HL-60/S4 treated with retinoic acid at 250 ng/mL for 4 days and 3 days (cell line): ENCODE measurements around the gene ATP9A.
"Not testable (repeated sequence)": the region's sequence is repeated elsewhere in the genome, so short reads cannot be mapped to it uniquely, and the experiment has no call there.

Experiments
- in situ Hi-C: fragments of 300-500 bp; cut with MboI; formaldehyde crosslinking; loops from 2 replicates; pipeline ENCODE4 v1.7.0; 2022; ENCODE audit warnings: low sequenced_read_pairs

The ATP9A gene

DNA sequence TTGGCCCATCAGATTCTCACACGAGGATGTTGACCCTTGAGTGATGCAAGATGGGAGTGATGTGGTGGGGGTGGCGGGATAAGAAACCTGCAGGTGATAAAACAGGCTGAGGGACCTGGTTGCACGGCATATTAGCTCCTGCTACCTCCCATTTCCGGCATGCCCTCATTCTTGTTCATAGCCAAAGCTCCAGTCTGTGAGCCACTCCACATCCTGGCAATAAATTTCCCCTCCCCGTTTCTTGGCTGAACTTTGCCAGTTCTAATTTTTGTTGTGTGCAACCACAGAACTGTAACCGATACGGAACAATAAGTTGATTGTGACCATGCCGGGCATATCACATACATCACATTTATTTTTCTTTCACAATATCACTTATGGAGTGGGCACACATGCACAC, 184.1 kb downstream of the ATP9A start:
- in situ Hi-C loops, result no loop called here

DNA sequence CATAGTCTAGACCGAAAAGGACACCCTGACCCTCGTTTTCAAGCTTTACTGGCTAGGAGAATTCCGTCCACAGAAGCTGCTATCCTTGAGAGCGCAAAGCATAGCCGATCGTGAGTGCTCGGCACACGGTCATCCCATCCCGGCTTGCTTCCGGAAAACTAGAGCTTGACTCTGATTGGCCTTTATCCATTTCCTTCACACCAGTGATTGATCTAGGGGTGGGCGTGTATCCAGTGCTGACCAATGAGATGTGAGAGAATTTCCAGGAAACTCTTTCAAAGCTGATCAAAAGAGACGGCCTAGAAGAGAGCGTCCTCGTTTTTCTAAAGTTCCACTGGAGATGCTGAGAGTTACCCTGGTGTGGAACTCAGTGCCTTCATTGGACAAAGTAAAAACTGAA, 184.7 kb downstream of the ATP9A start:
- in situ Hi-C loops, result no loop called here

DNA sequence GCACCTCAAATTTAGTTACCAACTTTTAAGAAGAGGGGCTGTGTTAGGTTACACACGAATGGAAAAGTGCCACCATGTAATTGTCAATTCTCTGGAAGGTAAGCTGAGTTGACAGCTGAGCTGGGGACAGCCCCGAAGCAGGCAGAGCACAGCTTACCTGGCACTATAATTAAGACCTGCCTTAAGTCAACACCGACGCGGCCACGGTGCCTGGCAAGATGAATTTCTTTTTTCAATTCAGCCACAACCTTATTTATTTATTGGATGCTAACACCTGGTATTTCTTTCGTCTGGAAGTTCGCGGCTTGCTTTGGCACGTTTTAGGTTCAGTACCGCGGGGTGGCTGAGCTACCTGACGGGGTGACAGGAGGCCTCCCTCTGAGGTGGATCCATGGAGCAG, 185.1 kb downstream of the ATP9A start:
- in situ Hi-C loops, result no loop called here

DNA sequence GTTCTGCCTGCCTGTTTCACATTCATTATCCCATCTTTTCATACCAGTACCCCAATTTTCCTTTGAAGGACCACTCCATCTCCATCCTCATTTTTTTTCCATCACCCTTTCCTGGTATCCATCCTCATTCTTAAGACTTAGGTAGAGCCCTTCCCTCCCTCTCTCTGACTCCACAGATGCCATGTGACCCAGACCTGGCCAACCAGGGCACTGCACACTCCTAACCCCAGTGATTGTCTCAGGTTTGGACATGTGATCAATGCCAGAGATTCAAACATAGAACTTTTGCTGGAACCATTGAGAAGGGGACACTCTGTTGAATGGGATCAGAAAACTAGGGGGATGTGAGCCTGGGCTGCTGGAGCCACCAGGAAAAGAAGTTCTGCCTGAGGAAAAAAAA, 186.6 kb downstream of the ATP9A start:
- in situ Hi-C loops, result no loop called here

DNA sequence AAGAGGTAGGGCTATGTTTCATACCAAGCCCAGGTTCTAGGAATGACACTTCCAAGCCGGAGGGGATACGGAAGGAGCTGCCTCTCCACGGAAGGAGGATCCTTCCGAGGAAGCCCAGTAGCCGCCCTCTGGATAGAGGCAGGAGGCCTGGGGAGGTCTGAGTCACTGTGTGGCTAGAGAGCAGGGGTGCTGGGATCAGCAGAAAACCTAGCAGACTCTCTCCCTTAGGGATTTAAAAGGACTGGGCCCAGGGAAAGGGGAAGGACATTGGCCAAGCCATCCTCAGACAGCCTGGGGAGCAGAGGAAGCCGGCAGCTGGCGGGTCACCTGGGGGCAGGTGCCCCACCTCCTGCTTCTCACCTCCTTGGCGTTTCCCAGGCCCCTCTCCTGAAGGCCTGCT, 189.1 kb downstream of the ATP9A start:
- in situ Hi-C loops, result no loop called here

DNA sequence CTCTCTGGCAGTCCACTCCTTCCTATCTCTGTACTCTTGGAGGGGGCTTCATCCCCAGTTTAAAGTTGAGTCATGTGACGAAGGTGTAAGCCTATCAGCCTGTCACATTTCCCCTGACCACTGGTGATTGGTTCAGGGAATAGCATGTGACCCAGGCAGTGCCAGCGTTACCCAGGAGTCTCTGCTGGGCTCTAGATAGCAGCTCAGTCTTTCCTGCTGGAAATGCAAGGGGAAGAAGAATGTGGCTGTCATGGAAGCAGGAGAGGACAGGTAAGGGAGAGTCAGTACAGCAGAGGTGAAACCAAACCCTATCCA, 190.1 kb downstream of the ATP9A start:
- in situ Hi-C loops, result no loop called here

DNA sequence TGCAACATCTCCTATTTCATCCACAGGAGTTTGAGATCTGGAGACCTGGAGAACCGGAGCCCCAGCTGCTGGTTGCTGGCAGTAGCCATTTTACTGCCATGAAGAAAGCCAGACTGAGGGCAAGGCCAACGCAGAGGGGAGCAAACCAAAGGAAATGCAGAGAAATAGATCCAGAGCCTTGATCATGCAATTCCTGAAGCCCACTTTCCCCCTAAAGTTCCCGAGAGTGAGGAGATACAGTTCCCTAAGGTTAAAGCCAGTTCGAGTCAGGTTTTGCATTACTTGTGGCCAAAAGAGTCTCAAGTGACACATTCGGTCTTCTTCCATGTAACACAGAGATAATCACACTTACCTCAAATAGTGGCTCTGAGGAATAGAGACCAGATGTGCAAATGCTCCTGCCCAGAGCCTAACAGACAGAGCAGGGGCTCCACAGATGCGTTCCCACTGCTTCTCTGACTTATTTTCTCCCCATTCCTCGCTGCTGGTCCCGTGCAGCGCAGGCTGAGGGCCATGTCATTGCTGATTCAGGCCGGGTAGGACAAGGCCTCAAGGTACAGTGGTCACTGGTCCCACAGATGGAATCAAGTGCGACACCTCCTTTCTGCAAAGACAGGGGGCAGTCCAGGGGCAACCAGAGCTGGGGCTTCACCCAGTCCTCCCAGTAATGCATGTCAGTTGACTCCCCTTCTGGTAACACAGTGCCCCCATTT, 190.6 kb downstream of the ATP9A start:
- in situ Hi-C loops, result no loop called here

DNA sequence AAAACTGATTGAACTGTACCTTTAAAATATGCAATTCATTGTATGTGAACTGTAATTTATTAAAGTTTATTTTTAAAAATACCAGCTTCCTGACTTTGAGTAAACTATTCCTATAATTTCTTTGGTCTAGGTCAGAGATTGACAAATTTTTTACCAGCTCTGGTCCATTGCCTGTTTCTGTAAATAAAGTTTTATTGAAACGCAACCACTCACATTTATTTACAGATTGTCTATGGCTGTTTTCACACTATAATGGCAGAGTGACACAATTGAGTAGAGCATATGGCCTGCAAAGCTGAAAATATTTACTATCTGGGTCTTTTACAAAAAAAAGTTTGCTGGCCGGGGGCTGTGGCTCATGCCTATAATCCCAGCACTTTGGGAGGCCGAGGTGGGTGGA, 192.7 kb downstream of the ATP9A start:
- in situ Hi-C loops, result no loop called here

DNA sequence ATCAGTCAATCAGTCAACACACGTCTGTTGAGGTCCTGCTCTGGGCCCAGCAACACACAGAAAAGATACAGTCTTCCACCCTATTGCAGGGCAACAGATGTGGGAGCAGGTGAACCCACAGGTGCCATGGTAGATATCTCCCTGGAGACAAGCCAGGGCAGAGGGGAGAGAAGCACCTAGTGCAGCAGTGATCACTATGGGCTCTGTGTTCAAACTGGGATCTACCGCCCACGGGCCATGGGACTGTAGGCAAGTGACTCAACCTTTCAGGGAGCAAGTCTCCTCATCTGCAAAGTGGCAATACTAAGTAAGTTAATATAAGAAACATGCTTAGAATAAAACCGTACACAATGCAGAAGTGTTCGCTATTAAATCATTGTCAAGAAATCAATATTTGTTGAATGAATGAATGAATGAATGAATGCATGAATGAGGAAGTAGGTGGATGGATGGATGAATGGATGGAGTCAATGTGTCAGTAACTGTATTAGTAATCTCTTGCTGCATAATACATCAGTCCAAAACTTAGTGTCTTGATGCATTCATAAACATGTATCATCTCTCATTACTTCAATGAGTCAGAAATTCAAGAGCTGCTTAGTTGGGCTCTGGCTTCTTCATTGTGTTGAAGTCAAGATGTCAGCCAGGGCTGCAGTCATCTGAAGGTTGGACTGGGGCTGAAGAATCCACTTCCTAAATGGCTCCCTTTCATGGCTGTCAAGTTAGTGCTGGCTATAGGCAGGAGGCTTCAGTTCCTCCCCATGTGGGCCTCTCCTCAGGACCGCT, 193.7 kb downstream of the ATP9A start:
- in situ Hi-C loops, result no loop called here

DNA sequence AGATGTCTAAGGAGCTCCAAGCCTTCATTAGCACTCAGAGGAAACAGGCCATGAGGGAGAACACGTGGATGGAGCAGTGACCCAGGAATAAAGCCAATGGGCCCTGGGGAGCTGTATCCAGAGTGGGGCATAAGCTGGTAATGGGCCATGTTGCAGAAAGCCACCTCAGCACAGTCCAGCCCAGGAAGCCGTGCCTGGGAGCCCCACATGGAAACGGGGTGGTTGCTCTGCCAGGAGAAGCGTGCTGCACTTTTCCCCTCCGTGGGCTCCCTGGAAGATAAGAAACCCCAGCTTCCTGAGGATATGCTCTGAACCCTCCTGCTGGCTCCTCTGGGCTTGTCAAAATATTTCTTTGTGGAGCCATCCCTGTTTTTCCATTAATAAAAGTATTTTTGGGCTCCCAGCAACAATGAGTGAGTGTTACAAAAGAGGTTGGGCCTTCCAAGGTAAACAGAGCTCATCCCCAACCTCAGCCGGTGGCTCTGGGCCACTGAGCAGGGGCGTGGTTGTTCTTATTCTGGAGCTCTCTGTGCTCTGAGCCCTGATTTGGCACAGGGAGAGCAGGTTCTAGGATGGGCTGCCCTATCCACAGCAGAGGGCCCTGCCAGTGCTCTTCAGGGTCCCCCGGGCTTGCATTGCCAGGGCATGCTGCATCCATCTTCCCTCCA, 194.5 kb downstream of the ATP9A start:
- in situ Hi-C loops, result no loop called here

DNA sequence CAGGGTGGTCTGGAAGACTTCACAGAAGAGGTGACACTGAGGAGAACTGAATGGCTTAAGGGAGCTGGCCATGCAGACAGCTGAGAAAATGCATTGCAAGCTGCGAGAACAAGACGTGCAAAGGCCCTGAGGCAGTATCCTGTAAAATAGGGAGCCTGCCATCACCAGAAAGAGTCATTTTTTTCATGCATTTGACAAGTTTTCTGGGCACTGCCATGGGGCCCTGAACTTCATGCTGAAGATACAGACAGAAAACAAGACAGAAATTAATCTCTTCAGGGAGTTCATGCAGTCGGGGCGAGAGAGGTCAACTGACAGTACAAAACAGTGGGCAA, 196.8 kb downstream of the ATP9A start:
- in situ Hi-C loops, result no loop called here

DNA sequence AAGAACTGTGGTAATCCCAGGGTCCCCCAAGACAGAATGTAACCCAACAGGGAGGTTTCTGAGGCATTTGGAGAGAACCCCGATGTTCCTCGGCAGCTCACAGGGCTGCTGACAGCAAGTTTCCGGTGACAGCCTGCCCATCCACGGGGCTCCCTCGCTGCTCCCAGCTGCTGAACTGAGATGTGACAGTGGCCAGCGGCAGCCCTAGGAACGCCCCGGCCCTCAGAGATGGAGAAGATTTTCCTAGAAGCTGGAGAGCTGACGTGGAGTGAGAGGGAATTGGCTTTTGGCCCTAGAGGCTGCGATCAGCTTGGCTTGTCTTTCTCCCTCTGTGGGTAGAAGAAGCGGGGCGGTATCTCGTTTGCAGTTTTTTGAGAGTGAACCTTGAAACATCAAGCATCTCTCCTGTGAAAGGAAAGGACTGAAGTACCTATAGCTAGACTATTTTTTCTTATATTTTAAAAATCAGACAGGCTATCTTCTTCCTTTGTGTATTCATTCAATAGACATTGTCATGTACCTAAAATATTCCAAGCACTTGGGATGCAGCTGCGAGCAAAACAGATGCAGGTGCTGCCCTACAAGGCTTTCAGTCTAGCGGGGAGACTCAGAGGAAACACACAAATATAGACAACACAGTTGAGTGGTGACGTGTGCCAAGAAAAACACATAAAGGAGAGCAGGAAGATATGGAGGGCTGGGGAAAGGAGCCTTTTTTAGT, 197.3 kb downstream of the ATP9A start:
- in situ Hi-C loops, result no loop called here

DNA sequence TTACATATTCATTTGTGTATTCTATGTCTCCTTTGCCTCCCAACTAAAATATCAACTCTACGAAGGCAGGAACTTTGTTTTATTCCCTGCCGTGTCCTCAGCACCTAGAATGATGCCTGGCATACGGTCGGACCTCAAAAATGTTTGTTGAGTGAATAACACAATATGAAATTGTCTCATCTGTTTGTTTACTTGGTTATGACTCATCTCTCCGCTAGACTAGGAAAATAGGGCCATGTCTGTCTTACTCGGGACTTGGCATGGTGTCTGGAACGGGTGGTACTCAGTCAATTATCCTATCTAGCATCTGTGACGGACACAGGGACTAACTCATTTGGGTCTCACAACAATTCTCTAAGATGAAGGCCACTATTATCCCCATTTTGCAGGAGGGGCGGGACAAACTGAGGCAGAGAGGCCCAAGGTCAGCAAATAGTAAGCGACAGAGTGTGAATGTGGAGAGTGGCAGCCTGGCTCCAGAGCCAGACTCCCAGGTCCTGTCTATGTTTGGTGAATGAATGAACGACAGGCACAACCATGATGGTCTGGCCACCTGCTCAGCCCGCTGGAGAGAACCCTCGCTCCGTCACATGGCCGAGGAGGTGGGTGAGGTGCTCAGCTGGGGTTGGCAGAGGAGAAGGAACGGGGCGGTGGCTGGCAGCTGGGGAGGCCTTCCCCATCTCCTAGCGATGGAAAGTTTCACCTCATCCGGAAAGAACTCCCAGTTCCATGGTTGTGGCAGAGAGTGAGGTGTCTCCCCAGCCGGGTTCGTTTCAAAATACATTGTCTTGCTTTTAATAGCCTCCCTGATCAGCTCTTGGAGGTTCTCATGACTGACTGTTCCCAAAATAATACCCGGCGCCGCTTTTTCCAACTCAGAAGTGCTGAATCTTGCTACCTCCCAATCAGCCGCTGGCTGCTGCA, 198.1 kb downstream of the ATP9A start:
- in situ Hi-C loops, result no loop called here

DNA sequence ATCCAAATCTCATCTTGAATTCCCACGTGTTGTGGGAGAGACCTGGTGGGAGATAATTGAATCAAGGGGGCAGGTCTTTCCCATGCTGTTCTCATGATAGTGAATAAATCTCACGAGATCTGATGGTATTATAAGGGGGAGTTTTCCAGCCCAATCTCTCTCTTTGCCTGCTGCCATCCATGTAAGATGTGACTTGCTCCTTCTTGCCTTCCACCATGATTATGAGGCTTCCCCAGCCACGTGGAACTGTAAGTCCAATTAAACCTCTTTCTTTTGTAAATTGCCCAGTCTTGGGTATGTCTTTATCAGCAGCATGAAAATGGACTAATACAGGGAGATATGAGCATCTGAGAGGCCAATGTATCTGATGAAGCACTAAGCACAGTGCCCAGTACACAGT, 199.7 kb downstream of the ATP9A start:
- in situ Hi-C loops, result not testable (repeated sequence)

DNA sequence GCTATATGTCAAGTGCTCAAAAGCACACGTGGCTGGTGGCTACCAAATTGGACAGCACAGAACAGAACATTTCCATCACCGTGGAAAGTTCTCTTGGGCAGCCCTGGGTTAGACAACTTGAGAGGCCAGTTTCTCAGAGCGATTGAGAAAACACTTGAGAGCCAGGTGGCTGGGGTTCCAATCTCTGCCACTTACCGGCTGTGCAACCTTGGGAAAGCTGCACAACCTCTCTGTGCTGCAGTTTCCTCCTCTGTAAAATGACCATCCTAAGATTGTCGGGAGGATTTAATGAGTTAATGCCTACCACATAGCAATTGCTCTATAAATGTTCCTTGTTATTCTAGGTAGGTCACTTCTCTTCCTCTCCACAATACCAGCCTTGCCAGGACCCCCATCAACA, 200.6 kb downstream of the ATP9A start:
- in situ Hi-C loops, result no loop called here

DNA sequence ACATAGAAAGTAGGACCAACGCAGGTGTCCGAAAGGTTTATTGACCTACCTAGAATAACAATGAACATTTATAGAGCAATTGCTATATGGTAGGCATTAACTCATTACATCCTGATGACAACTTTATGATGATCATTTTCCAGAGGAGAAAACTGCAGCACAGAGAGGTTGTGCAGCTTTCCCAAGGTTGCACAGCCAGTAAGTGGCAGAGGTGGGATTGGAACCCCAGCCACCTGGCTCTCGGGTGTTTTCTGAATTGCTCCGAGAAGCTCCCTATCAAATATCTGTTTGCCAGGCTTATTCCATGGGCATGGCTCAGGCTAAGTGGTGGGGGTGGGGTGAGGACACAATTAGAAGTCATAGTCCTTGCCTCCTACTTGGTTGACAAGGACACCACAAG, 201.6 kb downstream of the ATP9A start:
- in situ Hi-C loops, result no loop called here

DNA sequence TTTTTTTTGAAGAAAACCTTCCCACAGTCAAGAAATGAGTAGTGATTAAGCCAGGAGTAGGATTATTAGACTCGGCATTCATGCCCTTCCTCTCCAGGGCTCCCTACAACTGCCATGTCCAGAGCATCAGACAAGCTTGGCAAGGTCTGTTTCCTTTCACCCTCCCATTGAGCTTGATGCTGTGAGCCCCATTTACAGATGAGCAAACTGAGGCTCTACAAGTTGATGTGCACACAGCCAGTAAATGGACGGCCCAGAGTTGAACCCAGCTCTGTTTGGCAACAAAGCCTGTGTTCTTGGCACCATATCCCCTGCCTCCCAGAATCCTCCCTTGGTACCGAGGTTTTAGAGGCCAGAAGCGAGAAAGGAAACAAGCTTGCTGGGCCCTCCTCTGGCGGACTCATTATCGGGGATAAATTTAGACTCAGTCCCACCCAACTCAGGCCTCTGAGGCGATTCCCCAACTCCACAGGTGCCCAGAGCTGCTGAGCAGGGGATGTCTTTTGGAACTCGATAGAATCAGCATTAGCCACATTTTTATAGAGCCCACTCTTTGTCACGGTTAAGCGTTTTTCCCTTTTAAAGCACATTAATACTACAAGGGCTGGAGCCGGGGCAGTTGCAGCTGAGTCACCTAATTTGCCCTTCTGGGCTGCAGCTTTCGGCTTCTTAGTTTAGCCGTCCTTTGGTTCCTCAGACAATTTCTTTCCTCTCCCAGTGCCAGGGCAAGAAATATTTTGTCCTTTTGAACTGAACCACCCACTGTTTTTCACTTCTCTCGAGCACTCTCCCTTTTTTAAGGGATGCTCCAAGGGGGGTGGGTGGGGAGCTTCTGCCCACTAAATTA, 202.7 kb downstream of the ATP9A start:
- in situ Hi-C loops, result no loop called here

DNA sequence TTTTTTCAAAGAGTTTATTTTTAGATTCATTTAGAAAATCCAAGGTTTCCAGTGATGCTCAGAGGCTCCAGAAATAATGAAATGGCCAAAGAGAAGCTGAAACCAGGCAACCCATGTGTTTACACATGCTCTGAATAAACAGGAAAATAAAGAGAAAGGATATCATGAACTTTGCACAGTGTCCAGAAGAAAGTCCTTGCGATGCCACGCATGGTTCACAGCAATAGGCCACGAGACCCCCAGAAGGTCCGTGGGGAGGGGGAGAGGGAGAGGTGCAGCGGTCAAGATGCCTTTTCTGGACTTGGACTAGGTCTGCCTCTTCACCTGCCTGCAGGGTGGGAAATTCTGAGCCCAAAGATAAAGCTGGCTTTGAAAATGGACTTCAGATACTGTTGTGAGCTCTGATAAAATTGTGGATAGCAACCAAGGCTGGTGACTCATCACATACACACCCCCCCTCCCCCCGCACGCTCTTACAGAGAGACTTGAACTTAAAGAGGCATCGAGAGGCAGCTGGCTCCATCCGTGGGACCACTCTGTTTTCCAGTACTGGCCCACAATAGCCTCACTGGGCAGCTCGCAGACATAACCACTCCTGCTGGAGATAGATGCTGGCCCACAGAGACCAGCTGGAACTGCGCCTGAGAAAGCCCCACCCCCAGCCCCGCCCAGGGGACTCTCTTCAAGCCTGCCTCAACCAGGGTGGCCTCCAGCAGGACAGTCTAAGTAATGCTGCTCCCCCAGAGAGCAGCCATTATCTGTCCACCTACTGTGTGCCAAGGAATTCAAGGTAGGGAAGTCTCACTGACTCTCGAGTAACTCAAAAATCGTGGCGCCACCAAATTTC, 204.5 kb downstream of the ATP9A start:
- in situ Hi-C loops, result no loop called here

DNA sequence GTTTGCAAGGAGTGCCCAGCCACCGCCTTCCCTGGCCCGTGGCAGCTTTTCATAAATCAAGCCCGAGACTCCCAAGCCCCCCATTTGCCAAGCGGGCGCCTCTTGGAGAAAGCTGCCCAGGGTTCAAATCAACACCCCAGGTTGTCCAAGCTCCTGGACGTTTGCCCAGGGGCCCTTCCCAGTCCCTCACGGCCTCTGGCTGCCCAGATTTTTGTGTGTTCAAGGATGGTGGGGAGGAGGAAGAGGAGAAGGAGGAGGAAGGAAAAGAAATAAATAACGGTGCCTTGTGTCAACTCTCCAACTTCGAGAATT, 205.1 kb downstream of the ATP9A start:
- in situ Hi-C loops, result no loop called here
